ENCODE measurements around the gene BEST2. TPM values are rescaled to one million over a fixed set of nuclear protein-coding genes. Genes with fewer than 3 reads are reported as not detected.

The BEST2 gene
- total RNA-seq, 1 experiment from 2014 or later = not detected

DNA sequence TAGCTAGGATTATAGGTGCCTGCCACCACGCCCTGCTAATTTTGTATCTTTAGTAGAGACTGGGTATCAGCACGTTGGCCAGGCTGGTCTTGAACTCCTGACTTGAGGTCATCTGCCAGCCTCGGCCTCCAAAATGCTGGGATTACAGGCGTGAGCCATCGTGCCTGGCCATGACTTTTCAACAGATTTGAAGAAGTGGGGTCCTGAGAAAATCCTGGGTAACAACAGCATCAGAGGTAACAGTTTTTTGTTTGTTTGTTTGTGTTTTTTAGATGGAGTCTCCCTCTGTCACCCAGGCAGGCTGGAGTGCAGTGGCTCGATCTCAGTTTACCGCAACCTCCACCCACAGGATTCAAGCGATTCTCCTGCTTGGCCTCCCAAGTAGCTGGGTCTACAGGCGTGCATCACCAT lies 43.4 kb downstream of the BEST2 start:
- CTCF ChIA-PET = interaction anchor here (0.7 to 2.9 kb wide), 5 partner anchors 18 to 35 kb away, joined by 7 to 37 read pairs (median 12); no protein-coding TSS in a partner anchor

DNA sequence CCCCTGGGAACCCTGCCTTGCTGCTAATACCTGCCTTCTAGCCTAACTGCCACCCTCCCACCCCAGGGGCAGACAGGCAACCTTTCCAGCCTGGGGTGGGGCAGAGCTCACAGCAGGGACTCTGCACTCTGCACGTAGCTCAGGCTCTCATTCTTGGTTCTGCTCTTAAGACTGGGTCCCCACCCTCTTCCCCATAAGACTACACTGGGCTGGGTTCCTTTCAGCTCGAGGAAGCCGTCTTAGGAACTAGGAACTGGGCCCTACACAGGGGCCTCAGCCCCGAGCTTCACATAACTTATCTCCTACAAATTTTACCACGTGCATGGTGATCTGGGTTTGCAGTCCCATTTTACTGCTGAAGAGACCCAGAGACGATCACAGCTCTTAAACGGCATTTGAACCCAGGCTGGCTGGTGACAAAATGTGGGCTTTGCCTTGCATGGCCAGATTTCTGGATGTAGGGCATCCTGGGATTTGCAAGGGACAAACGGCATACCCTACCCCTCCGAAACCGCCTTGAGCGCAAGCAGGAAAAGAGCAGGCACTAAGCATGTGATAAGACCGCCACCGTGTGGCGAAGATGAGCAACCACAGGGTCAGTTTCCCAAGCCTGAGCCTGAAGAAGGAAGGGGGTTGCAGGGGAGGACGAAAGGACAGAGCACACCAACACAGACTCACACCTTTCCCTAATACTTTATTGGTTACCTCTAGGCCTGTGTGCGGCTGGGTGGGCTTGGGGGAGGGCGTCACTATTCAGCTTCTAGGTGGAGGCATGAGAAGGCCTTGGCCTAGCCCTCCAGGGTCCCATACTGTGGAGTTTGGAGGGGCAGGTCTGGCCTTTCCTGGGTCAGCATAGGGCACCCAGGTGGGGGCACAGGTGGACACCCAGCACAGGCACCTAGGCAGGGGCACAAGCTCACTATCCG lies 44.8 kb downstream of the BEST2 start:
- no TSS peak for BruUV-seq (replicated peaks)
- peak overlapping the region; percentile 82 for H3K27ac ChIP-seq (ENCODE audit: low read length)
- in situ Hi-C loops (cut with HindIII; ENCODE audit: low pct_unique_long_range_greater_than_20kb, low sequenced_read_pairs) = no loop called here

More for the DNA sequence above, 43.4 kb downstream of the BEST2 start:
- H3K36me3 ChIP-seq (ENCODE audit: control insufficient read depth, insufficient read depth, low read length) = peaks cover 2% of the 10 kb centered on the region
- no peak overlapping the region for H3K4me3 ChIP-seq (ENCODE audit: low read depth in 2 of 2, low read length in 2 of 2)
- in situ Hi-C loops (cut with HindIII; ENCODE audit: low pct_unique_long_range_greater_than_20kb, low sequenced_read_pairs) (no loop called here), intact Hi-C loops (cut with micrococcal nuclease; ENCODE audit: unreplicated experiment) (loop anchor here (5.0 kb wide), 1 partner anchor 33 kb away; no protein-coding TSS in a partner anchor)
- ATAC-seq = no peak
- H3K27me3 ChIP-seq (ENCODE audit: control insufficient read depth, insufficient read depth, low read length) = no peaks in the 10 kb centered on the region
- H3K27ac ChIP-seq (ENCODE audit: low read length) = 0 out of 2 replicates have a peak overlapping the region, but pooled peaks have one; percentile 23
- BruUV-seq (replicated peaks) = no TSS peak
- POLR2A ChIA-PET = interaction anchor here (0.6 kb wide), 1 partner anchor 12 kb away, joined by 7 read pairs; no protein-coding TSS in a partner anchor
- no peaks in the 10 kb centered on the region for H3K9me3 ChIP-seq (ENCODE audit: control insufficient read depth, insufficient read depth, low read depth, low read length)
- TF ChIP-seq TCF7L2 (IDR thresholded peaks at IDR 0.05; ENCODE audit: low read depth, low read length) (no peak), POLR2AphosphoS5 (IDR thresholded peaks at IDR 0.05; ENCODE audit: low read depth, low read length) (no peak), SIN3A (IDR thresholded peaks at IDR 0.05; ENCODE audit: borderline replicate concordance, insufficient read depth, low read depth, low read length) (no peak)
- TF ChIP-seq, protein P1, sequence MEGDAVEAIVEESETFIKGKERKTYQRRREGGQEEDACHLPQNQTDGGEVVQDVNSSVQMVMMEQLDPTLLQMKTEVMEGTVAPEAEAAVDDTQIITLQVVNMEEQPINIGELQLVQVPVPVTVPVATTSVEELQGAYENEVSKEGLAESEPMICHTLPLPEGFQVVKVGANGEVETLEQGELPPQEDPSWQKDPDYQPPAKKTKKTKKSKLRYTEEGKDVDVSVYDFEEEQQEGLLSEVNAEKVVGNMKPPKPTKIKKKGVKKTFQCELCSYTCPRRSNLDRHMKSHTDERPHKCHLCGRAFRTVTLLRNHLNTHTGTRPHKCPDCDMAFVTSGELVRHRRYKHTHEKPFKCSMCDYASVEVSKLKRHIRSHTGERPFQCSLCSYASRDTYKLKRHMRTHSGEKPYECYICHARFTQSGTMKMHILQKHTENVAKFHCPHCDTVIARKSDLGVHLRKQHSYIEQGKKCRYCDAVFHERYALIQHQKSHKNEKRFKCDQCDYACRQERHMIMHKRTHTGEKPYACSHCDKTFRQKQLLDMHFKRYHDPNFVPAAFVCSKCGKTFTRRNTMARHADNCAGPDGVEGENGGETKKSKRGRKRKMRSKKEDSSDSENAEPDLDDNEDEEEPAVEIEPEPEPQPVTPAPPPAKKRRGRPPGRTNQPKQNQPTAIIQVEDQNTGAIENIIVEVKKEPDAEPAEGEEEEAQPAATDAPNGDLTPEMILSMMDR (IDR thresholded peaks at IDR 0.05) = no peak
- TF ChIP-seq, protein P2, sequence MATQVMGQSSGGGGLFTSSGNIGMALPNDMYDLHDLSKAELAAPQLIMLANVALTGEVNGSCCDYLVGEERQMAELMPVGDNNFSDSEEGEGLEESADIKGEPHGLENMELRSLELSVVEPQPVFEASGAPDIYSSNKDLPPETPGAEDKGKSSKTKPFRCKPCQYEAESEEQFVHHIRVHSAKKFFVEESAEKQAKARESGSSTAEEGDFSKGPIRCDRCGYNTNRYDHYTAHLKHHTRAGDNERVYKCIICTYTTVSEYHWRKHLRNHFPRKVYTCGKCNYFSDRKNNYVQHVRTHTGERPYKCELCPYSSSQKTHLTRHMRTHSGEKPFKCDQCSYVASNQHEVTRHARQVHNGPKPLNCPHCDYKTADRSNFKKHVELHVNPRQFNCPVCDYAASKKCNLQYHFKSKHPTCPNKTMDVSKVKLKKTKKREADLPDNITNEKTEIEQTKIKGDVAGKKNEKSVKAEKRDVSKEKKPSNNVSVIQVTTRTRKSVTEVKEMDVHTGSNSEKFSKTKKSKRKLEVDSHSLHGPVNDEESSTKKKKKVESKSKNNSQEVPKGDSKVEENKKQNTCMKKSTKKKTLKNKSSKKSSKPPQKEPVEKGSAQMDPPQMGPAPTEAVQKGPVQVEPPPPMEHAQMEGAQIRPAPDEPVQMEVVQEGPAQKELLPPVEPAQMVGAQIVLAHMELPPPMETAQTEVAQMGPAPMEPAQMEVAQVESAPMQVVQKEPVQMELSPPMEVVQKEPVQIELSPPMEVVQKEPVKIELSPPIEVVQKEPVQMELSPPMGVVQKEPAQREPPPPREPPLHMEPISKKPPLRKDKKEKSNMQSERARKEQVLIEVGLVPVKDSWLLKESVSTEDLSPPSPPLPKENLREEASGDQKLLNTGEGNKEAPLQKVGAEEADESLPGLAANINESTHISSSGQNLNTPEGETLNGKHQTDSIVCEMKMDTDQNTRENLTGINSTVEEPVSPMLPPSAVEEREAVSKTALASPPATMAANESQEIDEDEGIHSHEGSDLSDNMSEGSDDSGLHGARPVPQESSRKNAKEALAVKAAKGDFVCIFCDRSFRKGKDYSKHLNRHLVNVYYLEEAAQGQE (IDR thresholded peaks at IDR 0.05; ENCODE audit: insufficient read depth in 1 of 2, low read depth in 2 of 2, low read length in 1 of 2) = no peak
- peaks cover 15% of the 10 kb centered on the region for H3K4me1 ChIP-seq (ENCODE audit: control insufficient read depth, insufficient read depth, low read length)
- no peak for DNase-seq (ENCODE audit: low read depth, low spot score)

More for the DNA sequence above, 44.8 kb downstream of the BEST2 start:
- ChIA-PET POLR2A (interaction anchor here (1.5 kb wide), 1 partner anchor 31 kb away, joined by 17 read pairs; no protein-coding TSS in a partner anchor), CTCF (interaction anchor here (0.6 to 2.9 kb wide), 9 partner anchors 19 to 80 kb away, joined by 3 to 37 read pairs (median 6); no protein-coding TSS in a partner anchor)
- Histone ChIP-seq H3K4me1 (ENCODE audit: control insufficient read depth, insufficient read depth, low read length) (peaks cover 9% of the 10 kb centered on the region), H3K4me3 (ENCODE audit: low read depth in 2 of 2, low read length in 2 of 2) (peak overlapping the region in 1 of 2 experiments; percentile 23; a peak in 2 of 4 replicates), H3K27me3 (ENCODE audit: control insufficient read depth, insufficient read depth, low read length) (no peaks in the 10 kb centered on the region), H3K36me3 (ENCODE audit: control insufficient read depth, insufficient read depth, low read length) (peaks cover 5% of the 10 kb centered on the region), H3K9me3 (ENCODE audit: control insufficient read depth, insufficient read depth, low read depth, low read length) (no peaks in the 10 kb centered on the region)
- intact Hi-C loops (cut with micrococcal nuclease; ENCODE audit: unreplicated experiment) = loop anchor here (5.0 kb wide), 1 partner anchor 34 kb away; no protein-coding TSS in a partner anchor
- ATAC-seq = peak; percentile 47
- no peak for TF ChIP-seq SIN3A (IDR thresholded peaks at IDR 0.05; ENCODE audit: borderline replicate concordance, insufficient read depth, low read depth, low read length)
- TF ChIP-seq, protein P1 (IDR thresholded peaks at IDR 0.05) = peak; percentile 85
- no peak for TF ChIP-seq POLR2AphosphoS5 (IDR thresholded peaks at IDR 0.05; ENCODE audit: low read depth, low read length)
- TF ChIP-seq, protein P2 (IDR thresholded peaks at IDR 0.05; ENCODE audit: insufficient read depth in 1 of 2, low read depth in 2 of 2, low read length in 1 of 2) = no peak
- TF ChIP-seq TCF7L2 (IDR thresholded peaks at IDR 0.05; ENCODE audit: low read depth, low read length) = no peak
- DNase-seq (ENCODE audit: low read depth, low spot score) = no peak

Measured in Panc1 (cell line).